ENCODE results near the gene TLE1. TPM values are rescaled to one million over a fixed set of nuclear protein-coding genes. Genes with fewer than 3 reads are reported as not detected.
"Not testable (repeated sequence)": the region's sequence is repeated elsewhere in the genome, so short reads cannot be mapped to it uniquely, and the experiment has no call there.

The TLE1 gene
- total RNA-seq, 2 donors from 2014 or later, result 17.1 to 42.8 TPM

DNA sequence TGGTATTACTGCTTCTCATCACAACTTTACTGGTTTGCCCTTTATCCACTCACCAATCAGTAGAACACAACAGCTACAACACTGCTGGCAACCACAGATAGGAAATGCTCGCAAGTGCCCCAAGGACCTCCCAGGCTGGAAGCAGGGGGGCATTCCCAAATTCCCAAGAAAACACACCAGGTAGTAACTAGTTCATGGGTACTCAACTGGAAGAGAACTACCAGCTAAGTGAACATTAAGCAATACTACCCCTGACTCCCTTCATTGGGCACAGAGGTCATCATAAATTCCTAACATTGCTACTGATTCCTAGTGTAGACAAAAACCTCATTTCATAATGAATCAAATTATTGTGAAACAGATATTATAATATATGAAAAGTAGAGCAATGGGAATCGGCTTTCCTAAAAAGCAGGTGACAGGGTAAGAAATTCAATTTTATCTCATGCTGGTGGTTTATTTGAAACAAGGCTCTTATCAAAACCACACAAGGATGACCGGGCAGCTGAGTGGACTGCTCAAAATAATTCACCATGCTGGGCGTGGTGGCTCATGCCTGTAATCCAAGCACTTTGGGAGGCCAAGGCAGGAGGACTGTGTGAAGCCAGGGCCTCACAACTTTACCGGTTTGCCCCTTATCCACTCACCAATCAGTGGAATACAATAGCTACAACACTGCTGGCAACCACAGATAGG is 81.6 kb downstream of the TLE1 start:
- Histone ChIP-seq H3K4me1 (peaks cover 0 to 14% of the 10 kb centered on the region in 2 donors), H3K4me3 (no peak overlapping the region), H3K27me3 (no peaks in the 10 kb centered on the region), H3K9me3 (no peaks in the 10 kb centered on the region), H3K27ac (no peak overlapping the region), H3K36me3 (peaks cover 14% of the 10 kb centered on the region)
- TF ChIP-seq, protein P1, sequence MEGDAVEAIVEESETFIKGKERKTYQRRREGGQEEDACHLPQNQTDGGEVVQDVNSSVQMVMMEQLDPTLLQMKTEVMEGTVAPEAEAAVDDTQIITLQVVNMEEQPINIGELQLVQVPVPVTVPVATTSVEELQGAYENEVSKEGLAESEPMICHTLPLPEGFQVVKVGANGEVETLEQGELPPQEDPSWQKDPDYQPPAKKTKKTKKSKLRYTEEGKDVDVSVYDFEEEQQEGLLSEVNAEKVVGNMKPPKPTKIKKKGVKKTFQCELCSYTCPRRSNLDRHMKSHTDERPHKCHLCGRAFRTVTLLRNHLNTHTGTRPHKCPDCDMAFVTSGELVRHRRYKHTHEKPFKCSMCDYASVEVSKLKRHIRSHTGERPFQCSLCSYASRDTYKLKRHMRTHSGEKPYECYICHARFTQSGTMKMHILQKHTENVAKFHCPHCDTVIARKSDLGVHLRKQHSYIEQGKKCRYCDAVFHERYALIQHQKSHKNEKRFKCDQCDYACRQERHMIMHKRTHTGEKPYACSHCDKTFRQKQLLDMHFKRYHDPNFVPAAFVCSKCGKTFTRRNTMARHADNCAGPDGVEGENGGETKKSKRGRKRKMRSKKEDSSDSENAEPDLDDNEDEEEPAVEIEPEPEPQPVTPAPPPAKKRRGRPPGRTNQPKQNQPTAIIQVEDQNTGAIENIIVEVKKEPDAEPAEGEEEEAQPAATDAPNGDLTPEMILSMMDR (IDR thresholded peaks at IDR 0.05), result no peak
- DNase-seq (ENCODE audit: low spot score), result no peak

DNA sequence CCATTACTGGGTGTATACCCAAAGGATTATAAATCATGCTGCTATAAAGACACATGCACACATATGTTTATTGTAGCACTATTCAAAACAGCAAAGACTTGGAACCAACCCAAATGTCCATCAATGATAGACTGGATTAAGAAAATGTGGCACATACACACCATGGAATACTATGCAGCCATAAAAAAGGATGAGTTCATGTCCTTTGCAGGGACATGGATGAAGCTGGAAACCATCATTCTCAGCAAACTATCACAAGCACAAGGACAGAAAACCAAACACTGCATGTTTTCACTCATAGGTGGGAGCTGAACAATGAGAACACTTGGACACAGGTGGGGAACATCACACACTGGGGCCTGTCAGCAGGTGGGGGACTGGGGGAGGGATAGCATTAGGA is 83.1 kb downstream of the TLE1 start:
- H3K4me1 ChIP-seq, result peaks cover 0 to 18% of the 10 kb centered on the region in 2 donors
- not testable (repeated sequence) for H3K36me3 ChIP-seq; H3K27ac ChIP-seq; H3K27me3 ChIP-seq; DNase-seq (ENCODE audit: low spot score); H3K4me3 ChIP-seq; H3K9me3 ChIP-seq

DNA sequence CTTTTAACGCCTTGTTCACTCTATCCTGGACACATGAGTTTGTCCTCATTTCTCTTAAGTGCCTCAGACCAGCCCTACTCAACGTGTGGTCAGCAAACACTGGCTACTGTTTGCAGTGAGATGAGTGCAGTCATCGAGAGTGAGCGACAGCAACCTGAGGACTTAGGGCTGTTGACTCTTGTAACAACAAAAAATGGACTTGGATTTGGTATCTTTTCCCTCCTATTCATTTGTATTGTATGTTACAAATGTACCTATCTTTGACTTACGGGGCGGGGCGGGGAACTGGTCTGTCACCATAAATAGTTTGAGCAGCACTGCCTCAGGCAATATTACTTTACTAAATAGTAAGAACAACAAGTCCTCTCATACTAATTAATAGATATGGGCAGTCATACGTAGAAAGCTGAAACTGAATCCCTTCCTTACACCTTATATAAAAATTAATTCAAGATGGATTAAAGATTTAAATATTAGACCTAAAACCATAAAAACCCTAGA is 84.1 kb downstream of the TLE1 start:
- H3K27me3 ChIP-seq, result no peaks in the 10 kb centered on the region
- H3K4me1 ChIP-seq, result peaks cover 0 to 11% of the 10 kb centered on the region in 2 donors
- no peak overlapping the region for H3K4me3 ChIP-seq
- no peaks in the 10 kb centered on the region for H3K36me3 ChIP-seq
- H3K9me3 ChIP-seq, result no peaks in the 10 kb centered on the region
- no peak overlapping the region for H3K27ac ChIP-seq
- DNase-seq (ENCODE audit: low spot score), result no peak
- TF ChIP-seq, protein P1 (IDR thresholded peaks at IDR 0.05), result no peak

DNA sequence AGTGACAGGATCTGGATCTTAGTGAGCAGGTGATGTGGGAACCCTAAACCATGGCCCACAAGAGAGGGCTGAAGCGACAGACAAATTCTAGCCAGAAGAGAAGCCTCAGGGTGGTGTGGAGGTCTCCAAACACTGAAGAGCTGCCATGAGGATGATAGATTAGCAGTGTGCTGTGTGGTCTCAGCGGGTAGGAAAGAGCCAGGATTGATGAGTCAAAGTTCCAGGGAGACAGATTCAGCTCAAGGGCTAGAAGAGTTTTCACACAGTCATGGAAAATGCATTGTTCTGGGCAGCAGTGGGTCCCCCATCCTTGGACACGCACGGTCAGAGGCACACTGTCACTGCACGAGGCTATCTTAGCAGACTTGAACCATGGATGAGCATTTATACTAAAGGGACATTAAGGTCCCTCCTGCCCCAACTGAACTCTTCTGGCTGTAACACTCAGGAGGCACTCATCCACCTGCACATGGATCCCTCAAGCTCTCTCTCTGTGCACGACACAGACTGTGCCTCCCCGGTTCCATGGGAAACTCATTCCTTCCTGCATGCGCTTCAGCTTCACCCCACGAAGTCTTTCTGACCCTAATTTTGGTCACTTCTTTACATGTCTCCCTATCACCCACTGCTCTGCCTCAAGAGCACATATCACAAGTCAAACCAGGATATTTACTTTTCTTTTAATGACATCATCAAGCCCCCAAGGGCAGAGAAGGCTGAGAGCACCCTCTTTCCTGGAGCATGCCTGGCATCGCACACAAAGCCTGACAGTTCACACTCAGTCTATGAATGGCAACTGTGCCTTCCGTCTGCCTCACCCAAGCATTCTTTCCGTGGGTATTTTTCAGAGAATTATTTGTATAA is 84.8 kb downstream of the TLE1 start:
- Histone ChIP-seq H3K27ac (no peak overlapping the region), H3K4me1 (peaks cover 0 to 9% of the 10 kb centered on the region in 2 donors), H3K27me3 (no peaks in the 10 kb centered on the region), H3K9me3 (no peaks in the 10 kb centered on the region), H3K4me3 (no peak overlapping the region), H3K36me3 (no peaks in the 10 kb centered on the region)
- DNase-seq (ENCODE audit: low spot score), result no peak
- TF ChIP-seq, protein P1 (IDR thresholded peaks at IDR 0.05), result no peak

DNA sequence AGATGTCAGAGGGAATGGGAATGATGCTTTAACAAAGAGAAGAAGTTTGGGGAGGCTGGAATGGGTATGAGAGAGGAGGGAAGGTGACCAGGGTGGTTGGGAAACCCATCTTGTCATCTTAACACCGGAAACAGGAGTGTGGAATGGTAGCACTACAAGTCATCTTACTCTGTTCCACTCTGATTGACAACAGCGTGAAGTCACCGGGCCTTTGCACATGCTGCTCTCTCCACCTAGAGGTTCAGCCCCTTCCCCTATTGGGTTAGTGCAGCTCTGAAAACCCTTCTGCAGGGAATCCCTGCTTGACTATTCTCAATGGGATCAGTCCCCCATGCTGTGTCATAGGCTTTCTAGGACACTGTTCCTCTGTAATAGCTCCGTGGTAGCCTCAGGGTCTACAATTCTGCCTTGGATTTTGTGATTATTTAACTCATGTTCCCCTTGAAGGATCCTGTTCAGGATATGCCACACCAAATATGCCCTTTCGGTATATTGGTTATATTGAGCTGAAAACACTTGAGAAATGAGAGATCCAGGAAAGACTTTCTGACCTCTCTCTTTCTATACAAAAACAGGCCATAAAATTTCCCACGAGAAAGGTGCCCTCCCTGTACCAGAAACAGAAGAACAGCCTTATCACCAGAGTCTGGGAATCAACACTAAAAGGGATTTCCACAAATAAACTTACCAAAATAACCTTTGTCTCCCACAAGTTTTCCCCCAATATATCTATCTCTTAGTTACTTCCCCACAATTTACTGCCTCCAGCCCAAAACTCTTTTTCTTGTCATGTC is 86.3 kb downstream of the TLE1 start:
- H3K36me3 ChIP-seq, result no peaks in the 10 kb centered on the region
- H3K27me3 ChIP-seq, result no peaks in the 10 kb centered on the region
- peaks cover 0 to 24% of the 10 kb centered on the region in 2 donors for H3K4me1 ChIP-seq
- no peak overlapping the region for H3K4me3 ChIP-seq
- TF ChIP-seq, protein P1 (IDR thresholded peaks at IDR 0.05), result no peak
- DNase-seq (ENCODE audit: low spot score), result no peak
- H3K9me3 ChIP-seq, result no peaks in the 10 kb centered on the region
- H3K27ac ChIP-seq, result no peak overlapping the region

Measured in right atrium auricular region (tissue), 2 donors.